ENCODE measurements around the gene UBE3A. TPM values are rescaled to one million over a fixed set of nuclear protein-coding genes. Genes with fewer than 3 reads are reported as not detected.
A peak's percentile ranks its signal among the peaks of the same experiment; 100 is the strongest.
"Not testable (repeated sequence)": the region's sequence is repeated elsewhere in the genome, so short reads cannot be mapped to it uniquely, and the experiment has no call there.

The UBE3A gene
- polyA plus RNA-seq, 3 donors from 2014 or later: 79.3 to 133 (median 84.1) TPM

GRCh38 chr15:25433118-25433865, 5.5 kb downstream of the UBE3A start:
- Mint-ChIP-seq H3K4me1 (peaks cover 60 to 94% of the 10 kb centered on the region in 2 donors), H3K27ac (no peak overlapping the region), H3K27me3 (ENCODE audit: low read depth in 3 of 3) (no peaks in the 10 kb centered on the region), H3K4me3 (no peak overlapping the region), H3K9me3 (no peaks in the 10 kb centered on the region), H3K36me3 (no peaks in the 10 kb centered on the region)
- DNase-seq: no peak

GRCh38 chr15:25431836-25432561, 6.8 kb downstream of the UBE3A start:
- Mint-ChIP-seq H3K4me1 (peaks cover 62 to 97% of the 10 kb centered on the region in 2 donors), H3K27me3 (ENCODE audit: low read depth in 3 of 3) (no peaks in the 10 kb centered on the region), H3K36me3 (no peaks in the 10 kb centered on the region), H3K27ac (peak overlapping the region in 2 of 6 donors; percentile 20 to 34), H3K9me3 (no peaks in the 10 kb centered on the region), H3K4me3 (no peak overlapping the region)
- no peak for DNase-seq

- Mint-ChIP-seq H3K4me3 (peak overlapping the region in 1 of 5 donors; percentile 30), H3K9me3 (no peaks in the 10 kb centered on the region), H3K36me3 (no peaks in the 10 kb centered on the region), H3K27me3 (ENCODE audit: low read depth in 3 of 3) (no peaks in the 10 kb centered on the region), H3K27ac (peak overlapping the region in 3 of 6 donors; percentile 12 to 49 (median 33)), H3K4me1 (peaks cover 60 to 93% of the 10 kb centered on the region in 2 donors)
- no peak for DNase-seq
Observed at GRCh38 chr15:25427861-25428260, 11.0 kb downstream of the UBE3A start.

GRCh38 chr15:25426896-25427610, 11.8 kb downstream of the UBE3A start:
- peaks cover 54 to 92% of the 10 kb centered on the region in 2 donors for H3K4me1 Mint-ChIP-seq
- DNase-seq: no peak
- peak overlapping the region in 4 of 6 donors; percentile 26 to 56 (median 42) for H3K27ac Mint-ChIP-seq
- no peaks in the 10 kb centered on the region for H3K9me3 Mint-ChIP-seq
- no peaks in the 10 kb centered on the region for H3K27me3 Mint-ChIP-seq (ENCODE audit: low read depth in 3 of 3)
- no peaks in the 10 kb centered on the region for H3K36me3 Mint-ChIP-seq
- H3K4me3 Mint-ChIP-seq: peak overlapping the region; percentile 29 to 64 (median 49)

GRCh38 chr15:25424073-25424472, 14.8 kb downstream of the UBE3A start:
- H3K36me3 Mint-ChIP-seq: peaks cover 0 to 4% (median 4%) of the 10 kb centered on the region in 3 donors
- no peak overlapping the region for H3K4me3 Mint-ChIP-seq
- peaks cover 62 to 93% of the 10 kb centered on the region in 2 donors for H3K4me1 Mint-ChIP-seq
- no peak for DNase-seq
- no peaks in the 10 kb centered on the region for H3K27me3 Mint-ChIP-seq (ENCODE audit: low read depth in 3 of 3)
- peak overlapping the region in 3 of 6 donors; percentile 5 to 40 (median 15) for H3K27ac Mint-ChIP-seq
- H3K9me3 Mint-ChIP-seq: peaks cover 0 to 2% (median 0%) of the 10 kb centered on the region in 6 donors

GRCh38 chr15:25422021-25422420, 16.8 kb downstream of the UBE3A start:
- H3K36me3 Mint-ChIP-seq: peaks cover 0 to 4% (median 4%) of the 10 kb centered on the region in 3 donors
- H3K9me3 Mint-ChIP-seq: peaks cover 0 to 2% (median 0%) of the 10 kb centered on the region in 6 donors
- H3K4me3 Mint-ChIP-seq: no peak overlapping the region
- peaks cover 59 to 93% of the 10 kb centered on the region in 2 donors for H3K4me1 Mint-ChIP-seq
- no peaks in the 10 kb centered on the region for H3K27me3 Mint-ChIP-seq (ENCODE audit: low read depth in 3 of 3)
- H3K27ac Mint-ChIP-seq: no peak overlapping the region
- no peak for DNase-seq

GRCh38 chr15:25418202-25418601, 20.6 kb downstream of the UBE3A start:
- no peak overlapping the region for H3K27ac Mint-ChIP-seq
- no peak overlapping the region for H3K4me3 Mint-ChIP-seq
- peaks cover 0 to 4% (median 4%) of the 10 kb centered on the region in 3 donors for H3K36me3 Mint-ChIP-seq
- peaks cover 69 to 93% of the 10 kb centered on the region in 2 donors for H3K4me1 Mint-ChIP-seq
- no peak for DNase-seq
- H3K9me3 Mint-ChIP-seq: peaks cover 0 to 2% (median 0%) of the 10 kb centered on the region in 6 donors
- H3K27me3 Mint-ChIP-seq (ENCODE audit: low read depth in 3 of 3): no peaks in the 10 kb centered on the region

- Mint-ChIP-seq H3K27me3 (ENCODE audit: low read depth in 3 of 3) (no peaks in the 10 kb centered on the region), H3K36me3 (peaks cover 0 to 4% (median 4%) of the 10 kb centered on the region in 3 donors), H3K9me3 (peaks cover 0 to 2% (median 0%) of the 10 kb centered on the region in 6 donors), H3K27ac (no peak overlapping the region), H3K4me3 (no peak overlapping the region), H3K4me1 (peaks cover 74 to 97% of the 10 kb centered on the region in 2 donors)
- DNase-seq: no peak
Observed at GRCh38 chr15:25417604-25418003, 21.2 kb downstream of the UBE3A start.

GRCh38 chr15:25416693-25417092, 22.1 kb downstream of the UBE3A start:
- Mint-ChIP-seq H3K4me1 (peaks cover 79 to 97% of the 10 kb centered on the region in 2 donors), H3K36me3 (peaks cover 0 to 4% (median 4%) of the 10 kb centered on the region in 3 donors), H3K9me3 (peaks cover 0 to 2% (median 0%) of the 10 kb centered on the region in 6 donors), H3K27me3 (ENCODE audit: low read depth in 3 of 3) (no peaks in the 10 kb centered on the region), H3K27ac (peak overlapping the region in 1 of 6 donors; percentile 41), H3K4me3 (peak overlapping the region in 1 of 5 donors; percentile 47)
- no peak for DNase-seq

- peak overlapping the region in 1 of 5 donors; percentile 11 for H3K4me3 Mint-ChIP-seq
- no peak for DNase-seq
- H3K9me3 Mint-ChIP-seq: no peaks in the 10 kb centered on the region
- peaks cover 0 to 4% (median 0%) of the 10 kb centered on the region in 3 donors for H3K36me3 Mint-ChIP-seq
- H3K27ac Mint-ChIP-seq: no peak overlapping the region
- H3K4me1 Mint-ChIP-seq: peaks cover 80 to 99% of the 10 kb centered on the region in 2 donors
- no peaks in the 10 kb centered on the region for H3K27me3 Mint-ChIP-seq (ENCODE audit: low read depth in 3 of 3)
Observed at GRCh38 chr15:25415707-25416106, 23.1 kb downstream of the UBE3A start.

- H3K4me1 Mint-ChIP-seq: peaks cover 83 to 99% of the 10 kb centered on the region in 2 donors
- H3K4me3 Mint-ChIP-seq: peak overlapping the region; percentile 7 to 78 (median 28)
- no peaks in the 10 kb centered on the region for H3K9me3 Mint-ChIP-seq
- no peak for DNase-seq
- H3K27me3 Mint-ChIP-seq (ENCODE audit: low read depth in 3 of 3): no peaks in the 10 kb centered on the region
- peak overlapping the region in 3 of 6 donors; percentile 8 to 25 (median 16) for H3K27ac Mint-ChIP-seq
- peaks cover 0 to 2% (median 0%) of the 10 kb centered on the region in 3 donors for H3K36me3 Mint-ChIP-seq
Observed at GRCh38 chr15:25415217-25415616, 23.6 kb downstream of the UBE3A start.

- H3K4me1 Mint-ChIP-seq: peaks cover 71 to 99% of the 10 kb centered on the region in 2 donors
- H3K9me3 Mint-ChIP-seq: no peaks in the 10 kb centered on the region
- H3K36me3 Mint-ChIP-seq: no peaks in the 10 kb centered on the region
- peaks cover 0 to 2% (median 0%) of the 10 kb centered on the region in 3 donors for H3K27me3 Mint-ChIP-seq (ENCODE audit: low read depth in 3 of 3)
- H3K27ac Mint-ChIP-seq: no peak overlapping the region
- no peak for DNase-seq
- no peak overlapping the region for H3K4me3 Mint-ChIP-seq
Observed at GRCh38 chr15:25410649-25411048, 28.2 kb downstream of the UBE3A start.

- Mint-ChIP-seq H3K27ac (peak overlapping the region in 4 of 6 donors; percentile 21 to 50 (median 40)), H3K4me1 (peaks cover 64 to 95% of the 10 kb centered on the region in 2 donors), H3K4me3 (peak overlapping the region in 1 of 5 donors; percentile 16)
- DNase-seq; H3K9me3 Mint-ChIP-seq; H3K27me3 Mint-ChIP-seq (ENCODE audit: low read depth in 3 of 3); H3K36me3 Mint-ChIP-seq: not testable (repeated sequence)
Observed at GRCh38 chr15:25409731-25410130, 29.1 kb downstream of the UBE3A start.

Measured in immature natural killer cell (primary cell).